ENCODE results near the gene ISOC2.

The ISOC2 gene

GRCh38 chr19:55488986-55489710, 27.7 kb upstream of the ISOC2 start:
- Histone ChIP-seq H3K4me1 (ENCODE audit: control insufficient read depth, insufficient read depth, low read length) (peaks cover 70% of the 10 kb centered on the region), H3K36me3 (ENCODE audit: control insufficient read depth, insufficient read depth, low read length, severe bottlenecking) (no peaks in the 10 kb centered on the region), H3K27me3 (replicated peaks; ENCODE audit: control insufficient read depth, insufficient read depth, low read length) (no peaks in the 10 kb centered on the region), H3K4me3 (ENCODE audit: low read length) (no peak overlapping the region), H3K9me3 (ENCODE audit: control insufficient read depth, low read length) (no peaks in the 10 kb centered on the region), H3K9ac (ENCODE audit: low read length) (peak overlapping the region; percentile 86)
- DNase-seq (ENCODE audit: low read depth): no peak

GRCh38 chr19:55487924-55488687, 26.7 kb upstream of the ISOC2 start, which contains the start of gene SSC5D:
Gene SSC5D, plus strand, starts transcription at chr19:55488436. Its CDS starts 154 bp downstream, at chr19:55488590.
- peak; percentile 30 for DNase-seq (ENCODE audit: low read depth)
- no peaks in the 10 kb centered on the region for H3K9me3 ChIP-seq (ENCODE audit: control insufficient read depth, low read length)
- no peaks in the 10 kb centered on the region for H3K36me3 ChIP-seq (ENCODE audit: control insufficient read depth, insufficient read depth, low read length, severe bottlenecking)
- H3K9ac ChIP-seq (ENCODE audit: low read length): peak within 1 kb of the TSS; percentile 86
- H3K4me1 ChIP-seq (ENCODE audit: control insufficient read depth, insufficient read depth, low read length): peaks cover 62% of the 10 kb centered on the region
- H3K4me3 ChIP-seq (ENCODE audit: low read length): peak within 1 kb of the TSS; percentile 66
- no peaks in the 10 kb centered on the region for H3K27me3 ChIP-seq (replicated peaks; ENCODE audit: control insufficient read depth, insufficient read depth, low read length)

GRCh38 chr19:55486971-55487923, 25.8 kb upstream of the ISOC2 start:
- Histone ChIP-seq H3K27me3 (replicated peaks; ENCODE audit: control insufficient read depth, insufficient read depth, low read length) (no peaks in the 10 kb centered on the region), H3K36me3 (ENCODE audit: control insufficient read depth, insufficient read depth, low read length, severe bottlenecking) (peaks cover 6% of the 10 kb centered on the region), H3K9ac (ENCODE audit: low read length) (peak overlapping the region; percentile 75), H3K9me3 (ENCODE audit: control insufficient read depth, low read length) (no peaks in the 10 kb centered on the region), H3K4me1 (ENCODE audit: control insufficient read depth, insufficient read depth, low read length) (peaks cover 58% of the 10 kb centered on the region), H3K4me3 (ENCODE audit: low read length) (peak overlapping the region; percentile 32)
- peak; percentile 87 for DNase-seq (ENCODE audit: low read depth)

- peaks cover 6% of the 10 kb centered on the region for H3K36me3 ChIP-seq (ENCODE audit: control insufficient read depth, insufficient read depth, low read length, severe bottlenecking)
- no peaks in the 10 kb centered on the region for H3K9me3 ChIP-seq (ENCODE audit: control insufficient read depth, low read length)
- peak overlapping the region; percentile 75 for H3K9ac ChIP-seq (ENCODE audit: low read length)
- peaks cover 49% of the 10 kb centered on the region for H3K4me1 ChIP-seq (ENCODE audit: control insufficient read depth, insufficient read depth, low read length)
- peak overlapping the region; percentile 79 for H3K4me3 ChIP-seq (ENCODE audit: low read length)
- no peaks in the 10 kb centered on the region for H3K27me3 ChIP-seq (replicated peaks; ENCODE audit: control insufficient read depth, insufficient read depth, low read length)
- no peak for DNase-seq (ENCODE audit: low read depth)
These were observed 24.9 kb upstream of the ISOC2 start for GRCh38 chr19:55486043-55486970.

GRCh38 chr19:55485439-55486011, 24.1 kb upstream of the ISOC2 start:
- H3K4me3 ChIP-seq (ENCODE audit: low read length): peak overlapping the region; percentile 79
- peak overlapping the region; percentile 77 for H3K9ac ChIP-seq (ENCODE audit: low read length)
- no peaks in the 10 kb centered on the region for H3K27me3 ChIP-seq (replicated peaks; ENCODE audit: control insufficient read depth, insufficient read depth, low read length)
- DNase-seq (ENCODE audit: low read depth): no peak
- peaks cover 45% of the 10 kb centered on the region for H3K4me1 ChIP-seq (ENCODE audit: control insufficient read depth, insufficient read depth, low read length)
- peaks cover 6% of the 10 kb centered on the region for H3K36me3 ChIP-seq (ENCODE audit: control insufficient read depth, insufficient read depth, low read length, severe bottlenecking)
- H3K9me3 ChIP-seq (ENCODE audit: control insufficient read depth, low read length): no peaks in the 10 kb centered on the region

DNA sequence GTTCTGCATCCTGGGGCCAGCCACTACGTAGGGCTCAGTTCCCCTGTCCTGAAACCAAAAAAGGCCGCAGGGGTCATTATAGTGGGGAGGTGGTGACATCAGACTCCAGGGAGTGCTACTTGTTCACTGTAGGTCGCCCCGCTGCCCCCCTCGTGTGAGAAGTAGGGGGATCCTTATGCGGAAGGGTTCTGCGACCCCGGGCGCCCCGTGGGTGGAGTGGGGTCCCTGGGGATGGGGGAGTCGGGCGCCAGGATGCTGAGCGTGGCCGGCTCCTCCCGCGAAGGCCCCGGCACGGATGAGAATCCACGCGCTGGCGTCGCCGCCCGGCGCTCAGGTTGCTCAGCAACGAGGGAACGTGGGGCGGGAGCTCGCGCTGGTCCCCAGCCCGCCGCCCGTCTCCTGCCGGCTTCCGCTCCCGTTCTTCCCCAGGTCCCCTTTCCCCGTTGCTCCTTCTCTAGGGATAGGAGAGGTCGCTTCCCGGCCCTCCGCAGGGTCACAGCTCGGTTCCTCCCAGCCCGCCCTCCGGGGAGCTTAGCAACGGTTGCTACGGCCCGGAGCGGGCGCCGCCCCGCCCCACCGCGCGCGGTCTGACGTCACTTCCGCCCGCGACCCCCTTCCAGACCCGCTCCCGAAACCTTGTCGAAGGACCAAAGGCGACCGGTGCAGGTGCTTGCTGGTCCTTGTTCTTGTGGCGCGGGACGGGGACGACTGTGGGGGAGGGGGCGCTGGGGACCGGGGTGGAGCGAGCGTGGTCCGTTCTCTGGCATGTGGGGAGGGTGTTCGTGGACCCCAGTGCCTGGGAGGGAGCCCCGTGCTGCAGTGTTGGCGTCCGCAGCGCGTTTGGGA, 23.4 kb upstream of the ISOC2 start, which contains the start of gene NAT14:
NAT14 (plus strand) TSS at position 596 of the 846 bp plus-strand sequence. CDS start 521 bp downstream, outside the sequence.
- peaks cover 6% of the 10 kb centered on the region for H3K36me3 ChIP-seq (ENCODE audit: control insufficient read depth, insufficient read depth, low read length, severe bottlenecking)
- H3K4me3 ChIP-seq (ENCODE audit: low read length): peak within 1 kb of the TSS; percentile 79
- H3K9ac ChIP-seq (ENCODE audit: low read length): peak within 1 kb of the TSS; percentile 77
- peak; percentile 81 for DNase-seq (ENCODE audit: low read depth)
- H3K9me3 ChIP-seq (ENCODE audit: control insufficient read depth, low read length): no peaks in the 10 kb centered on the region
- no peaks in the 10 kb centered on the region for H3K27me3 ChIP-seq (replicated peaks; ENCODE audit: control insufficient read depth, insufficient read depth, low read length)
- H3K4me1 ChIP-seq (ENCODE audit: control insufficient read depth, insufficient read depth, low read length): peaks cover 45% of the 10 kb centered on the region

DNA sequence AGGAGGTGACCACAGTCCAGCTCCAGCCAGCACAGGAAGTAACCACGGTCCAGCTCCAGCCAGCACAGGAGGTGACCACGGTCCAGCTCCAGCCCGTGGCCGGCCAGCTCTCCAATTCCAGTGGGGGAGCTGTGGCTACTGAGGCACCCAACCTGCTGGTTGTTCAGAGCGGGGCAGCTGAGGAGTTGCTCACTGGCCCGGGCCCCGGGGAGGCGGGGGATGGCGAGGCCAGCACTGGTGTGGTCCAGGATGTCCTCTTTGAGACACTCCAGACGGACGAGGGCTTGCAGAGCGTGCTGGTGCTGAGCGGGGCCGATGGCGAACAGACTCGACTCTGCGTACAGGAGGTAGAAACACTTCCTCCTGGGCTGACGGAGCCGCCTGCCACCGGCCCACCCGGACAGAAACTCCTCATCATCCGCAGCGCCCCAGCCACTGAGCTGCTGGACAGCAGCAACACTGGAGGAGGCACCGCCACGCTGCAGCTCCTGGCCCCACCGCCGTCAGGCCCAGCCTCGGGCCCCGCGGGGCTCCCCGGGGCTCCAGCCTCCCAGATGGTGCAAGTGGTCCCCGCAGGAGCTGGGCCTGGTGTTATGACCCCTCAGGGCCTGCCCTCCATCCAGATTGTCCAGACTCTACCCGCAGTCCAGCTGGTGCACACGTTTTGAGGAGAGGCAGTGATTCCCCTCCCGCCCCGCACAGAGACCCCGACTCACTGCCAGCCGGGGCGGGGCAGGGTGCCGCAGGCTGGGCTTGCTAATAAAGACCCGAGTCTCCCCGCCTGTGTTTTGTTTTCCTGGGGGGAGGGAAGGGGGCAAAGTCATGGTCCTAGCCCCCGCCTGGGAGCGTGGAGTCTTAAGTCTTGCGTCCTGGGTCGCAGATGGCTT, 22.5 kb upstream of the ISOC2 start:
- H3K27me3 ChIP-seq (replicated peaks; ENCODE audit: control insufficient read depth, insufficient read depth, low read length): no peaks in the 10 kb centered on the region
- H3K36me3 ChIP-seq (ENCODE audit: control insufficient read depth, insufficient read depth, low read length, severe bottlenecking): peaks cover 6% of the 10 kb centered on the region
- DNase-seq (ENCODE audit: low read depth): no peak
- H3K9ac ChIP-seq (ENCODE audit: low read length): peak overlapping the region; percentile 77
- H3K4me3 ChIP-seq (ENCODE audit: low read length): peak overlapping the region; percentile 79
- peaks cover 42% of the 10 kb centered on the region for H3K4me1 ChIP-seq (ENCODE audit: control insufficient read depth, insufficient read depth, low read length)
- H3K9me3 ChIP-seq (ENCODE audit: control insufficient read depth, low read length): no peaks in the 10 kb centered on the region

DNA sequence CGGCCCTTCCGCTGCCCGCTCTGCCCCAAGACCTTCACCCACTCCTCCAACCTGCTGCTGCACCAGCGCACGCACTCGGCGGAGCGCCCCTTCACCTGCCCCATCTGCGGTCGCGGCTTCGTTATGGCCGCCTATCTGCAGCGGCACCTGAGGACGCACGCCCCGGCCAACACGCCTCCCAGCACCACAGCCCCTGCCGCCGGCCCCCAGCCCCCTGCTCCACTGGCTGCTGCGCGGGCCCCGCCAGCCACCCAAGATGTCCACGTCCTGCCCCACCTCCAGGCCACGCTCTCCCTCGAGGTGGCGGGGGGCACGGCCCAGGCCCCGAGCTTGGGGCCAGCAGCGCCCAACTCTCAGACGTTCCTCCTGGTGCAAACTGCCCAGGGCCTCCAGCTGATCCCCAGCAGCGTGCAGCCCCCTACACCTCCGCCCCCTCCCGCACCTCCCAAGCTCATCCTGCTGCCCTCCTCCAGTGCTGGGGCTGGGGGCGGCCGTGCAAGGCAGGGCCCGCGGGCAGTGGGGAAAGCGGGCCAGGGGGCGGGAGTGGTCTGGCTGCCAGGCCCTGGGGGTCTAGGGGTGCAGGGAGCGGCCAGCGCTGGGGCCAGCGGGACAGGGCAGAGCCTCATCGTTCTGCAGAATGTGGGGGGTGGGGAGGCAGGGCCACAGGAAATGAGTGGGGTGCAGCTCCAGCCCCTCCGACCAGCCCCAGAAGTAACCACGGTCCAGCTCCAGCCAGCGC, 21.7 kb upstream of the ISOC2 start:
- H3K4me3 ChIP-seq (ENCODE audit: low read length): no peak overlapping the region
- no peak for DNase-seq (ENCODE audit: low read depth)
- no peak overlapping the region for H3K9ac ChIP-seq (ENCODE audit: low read length)
- no peaks in the 10 kb centered on the region for H3K9me3 ChIP-seq (ENCODE audit: control insufficient read depth, low read length)
- H3K27me3 ChIP-seq (replicated peaks; ENCODE audit: control insufficient read depth, insufficient read depth, low read length): no peaks in the 10 kb centered on the region
- peaks cover 42% of the 10 kb centered on the region for H3K4me1 ChIP-seq (ENCODE audit: control insufficient read depth, insufficient read depth, low read length)
- peaks cover 6% of the 10 kb centered on the region for H3K36me3 ChIP-seq (ENCODE audit: control insufficient read depth, insufficient read depth, low read length, severe bottlenecking)

Data from adipocyte (in vitro differentiated cells).